K562 (cell line): ENCODE measurements around the gene NMRAL1. TPM values are rescaled to one million over a fixed set of nuclear protein-coding genes. Genes with fewer than 3 reads are reported as not detected.
A peak's percentile ranks its signal among the peaks of the same experiment; 100 is the strongest.

ENCODE experiments used
- ATAC-seq: fragments of 200-7000 bp; cut with Tn5 transposase; 3 replicates; pipeline ENCODE4 v1.9.1; 2020; ENCODE audit warnings: moderate library complexity
- BruUV-seq: library from RNA; stranded (reverse); fragments of 400-500 nt; replicated peaks from 2 replicates; lab custom pipeline; 2021; lab: Mats Ljungman, UMichigan
- CTCF ChIA-PET: fragments of 300-600 bp; formaldehyde crosslinking; extraction: SDS; loops from one replicate; lab custom pipeline; 2021; ENCODE audit warnings: low intra/inter-chr PET ratio; lab: Yijun Ruan, JAX
- POLR2A ChIA-PET: fragments of 300-600, 350-650 bp; sonication (Branson Sonifier 250); formaldehyde crosslinking; extraction: SDS; loops from one replicate; lab custom pipeline; 2021; ENCODE audit warnings: antibody characterized with exemption, inconsistent platforms; lab: Yijun Ruan, JAX
- DNase-seq, 4 experiments: peaks; one replicate each; pipeline versions ENCODE4 v3.0.0 to v3.0.0-alpha.2; 2011 to 2018; ENCODE audit warnings: low spot score in 3 of 4, mixed read lengths in 3 of 4; ENCODE audit errors: extremely low read depth in 1 of 4
- FAIRE-seq: peaks from 2 replicates; lab custom pipeline; 2011; peaks lifted over from hg19 to GRCh38; lab: Jason Lieb, UNC
- H2AFZ ChIP-seq: 2 replicates; pipeline ENCODE4 v1.6.0; 2011; ENCODE audit warnings: low read depth, low read length, control low read depth, inconsistent platforms
- H3K27ac ChIP-seq: fragments of 200-600 bp; 3 replicates; pipeline ENCODE4 v1.8.0; 2011; ENCODE audit warnings: low read depth, mild to moderate bottlenecking, control low read depth, inconsistent platforms, low read length, moderate library complexity, mixed read lengths; ENCODE audit errors: extremely low read depth
- H3K27me3 ChIP-seq, 2 experiments: fragments of 300-600 bp in 1 of 2; 2 replicates in 1 of 2; 3 replicates in 1 of 2; pipeline versions ENCODE4 v1.6.0 to v1.8.0; 2011; ENCODE audit warnings: inconsistent platforms in 2 of 2, low read length in 2 of 2, mild to moderate bottlenecking in 1 of 2, mixed read lengths in 1 of 2, moderate library complexity in 1 of 2; ENCODE audit not compliant: control insufficient read depth in 2 of 2, insufficient read depth in 2 of 2
- H3K36me3 ChIP-seq: fragments of 300-600 bp; 3 replicates; pipeline ENCODE4 v1.8.0; 2011; ENCODE audit warnings: mild to moderate bottlenecking, low read length, inconsistent platforms; ENCODE audit not compliant: control insufficient read depth, insufficient read depth
- H3K4me1 ChIP-seq, 2 experiments: fragments of 200-600 bp in 1 of 2; replicated peaks in 1 of 2; 2 replicates in 1 of 2; 3 replicates in 1 of 2; pipeline versions ENCODE4 v1.5.1 to v1.8.0; 2011; ENCODE audit warnings: inconsistent platforms in 2 of 2, low read length in 2 of 2, mild to moderate bottlenecking in 1 of 2, mixed read lengths in 1 of 2, moderate library complexity in 1 of 2; ENCODE audit not compliant: control insufficient read depth in 2 of 2, insufficient read depth in 2 of 2
- H3K4me2 ChIP-seq: 2 replicates; pipeline ENCODE4 v1.6.1; 2011; ENCODE audit warnings: low read length, control low read depth, inconsistent platforms, mixed read lengths; ENCODE audit not compliant: insufficient read depth
- H3K4me3 ChIP-seq: fragments of 200-600 bp; sonication (generic), shearing (Covaris generic); 2 replicates; pipeline ENCODE4 v1.5.1; 2016; ENCODE audit warnings: control low read depth, inconsistent platforms
- H3K79me2 ChIP-seq: fragments of 200-600 bp; 3 replicates; pipeline ENCODE4 v1.8.0; 2011; ENCODE audit warnings: low read length, inconsistent platforms; ENCODE audit not compliant: control insufficient read depth, insufficient read depth
- H3K9ac ChIP-seq, 2 experiments: 2 replicates each; pipeline versions ENCODE4 v1.6.0 to v1.6.1; 2011; ENCODE audit warnings: low read depth in 2 of 2, low read length in 2 of 2, control low read depth in 1 of 2, inconsistent platforms in 1 of 2, mild to moderate bottlenecking in 1 of 2, mixed read lengths in 1 of 2; ENCODE audit not compliant: insufficient read depth in 1 of 2
- H3K9me1 ChIP-seq: one replicate; pipeline ENCODE4 v1.6.0; 2011; ENCODE audit warnings: inconsistent platforms, mild to moderate bottlenecking, low read length, moderate library complexity; ENCODE audit not compliant: control insufficient read depth, insufficient read depth
- H3K9me3 ChIP-seq: replicated peaks from 2 replicates; pipeline ENCODE4 v1.5.1; 2011; ENCODE audit warnings: low read depth, low read length, inconsistent platforms; ENCODE audit not compliant: control insufficient read depth, insufficient read depth
- H4K20me1 ChIP-seq: replicated peaks from 2 replicates; pipeline ENCODE4 v1.6.1; 2011; ENCODE audit warnings: low read length, inconsistent platforms, mixed read lengths; ENCODE audit not compliant: control insufficient read depth, insufficient read depth
- DACH1 ChIP-seq: fragments of 450-650 bp; IDR thresholded peaks from 2 replicates; pipeline ENCODE4 v1.6.1; 2018; ENCODE audit not compliant: partially characterized antibody
- RBM22 ChIP-seq: fragments of 200-400 bp; formaldehyde crosslinking; IDR thresholded peaks from 2 replicates; pipeline ENCODE4 v1.6.1; 2018; ENCODE audit warnings: low read length, low read depth; ENCODE audit not compliant: poor library complexity, severe bottlenecking
- RFX7 ChIP-seq: fragments of 250-450 bp; sonication (Bioruptor Pico); IDR thresholded peaks from 2 replicates; pipeline ENCODE4 v1.5.1; 2021; ENCODE audit warnings: mild to moderate bottlenecking
- ZBTB8A ChIP-seq: fragments of 450-650 bp; IDR thresholded peaks from 2 replicates; pipeline ENCODE4 v1.6.1; 2018; ENCODE audit warnings: mild to moderate bottlenecking, moderate library complexity; ENCODE audit not compliant: partially characterized antibody
- ZC3H4 ChIP-seq: sonication (generic); formaldehyde crosslinking; IDR thresholded peaks from 2 replicates; pipeline ENCODE4 v1.9.0; 2021; ENCODE audit warnings: missing genetic modification reagents, borderline replicate concordance
- WGBS: fragments of 100-300 bp; shearing (Covaris generic); methylation state at CpG from one replicate; pipeline ENCODE4 v1.1.6; 2016; ENCODE audit warnings: low coverage, mixed read lengths; ENCODE audit not compliant: insufficient coverage; ENCODE audit errors: missing lambda C conversion rate; 5-methylcytosine and 5-hydroxymethylcytosine counted together
- in situ Hi-C: fragments of 300-500 bp; cut with MboI; formaldehyde crosslinking; loops from 4 replicates; pipeline ENCODE4 v1.15.0; 2018; ENCODE audit warnings: inconsistent platforms, mixed read lengths
- intact Hi-C: fragments of 100-400 bp; cut with micrococcal nuclease; formaldehyde crosslinking; loops from 2 replicates; pipeline ENCODE4 v1.14.2; 2022
- polyA plus RNA-seq, 8 experiments: library from polyadenylated mRNA; depleted of rRNA in 4 of 8; stranded (reverse) in 5 of 8; unstranded in 3 of 8; fragments of >200 nt; fragmentation: Nextera tagmentation in 2 of 8; fragmentation: Illumina TruSeq in 1 of 8; extraction: Ambion mirVana in 2 of 8; extraction: Trizol in 1 of 8; gene quantifications; 2 replicates each; pipeline versions ENCODE4 v1.2.1 to v1.2.3, GENCODE V29; 2011 to 2014; ENCODE audit warnings: inconsistent platforms in 1 of 8, missing spikeins in 1 of 8
- total RNA-seq, 7 experiments: library from RNA; depleted of rRNA in 6 of 7; stranded (reverse); fragments of >200 nt in 6 of 7; fragmentation: Illumina TruSeq in 2 of 7; extraction: Trizol in 2 of 7; gene quantifications; 2 replicates each; pipeline versions ENCODE4 v1.2.1 to v1.2.3, GENCODE V29; 2011 to 2021; ENCODE audit warnings: low replicate concordance in 1 of 7
- TF ChIP-seq, protein P1 (sequence below): IDR thresholded peaks from 2 replicates; pipeline ENCODE4 v1.6.1; 2011; ENCODE audit not compliant: insufficient read length; ENCODE audit errors: extremely low read depth
- TF ChIP-seq, protein P2 (sequence below), 2 experiments: fragments of 450-650 bp in 1 of 2; IDR thresholded peaks; 2 replicates each; pipeline ENCODE4 v1.6.1; 2011 to 2017; ENCODE audit warnings: low read depth in 2 of 2, antibody characterized with exemption in 1 of 2, borderline replicate concordance in 1 of 2, low read length in 1 of 2, mild to moderate bottlenecking in 1 of 2, mixed read lengths in 1 of 2; ENCODE audit not compliant: control insufficient read depth in 1 of 2
- TF ChIP-seq, protein P3 (sequence below): fragments of 450-650 bp; IDR thresholded peaks from 2 replicates; pipeline ENCODE4 v1.6.1; 2016; ENCODE audit warnings: low read depth

The NMRAL1 gene
- total and polyA plus RNA-seq, 9 of the 15 experiments (the other 6 are each of a cell fraction or from before 2014, with no cell fraction given), result 6.3 to 116 (median 63.2) TPM

DNA sequence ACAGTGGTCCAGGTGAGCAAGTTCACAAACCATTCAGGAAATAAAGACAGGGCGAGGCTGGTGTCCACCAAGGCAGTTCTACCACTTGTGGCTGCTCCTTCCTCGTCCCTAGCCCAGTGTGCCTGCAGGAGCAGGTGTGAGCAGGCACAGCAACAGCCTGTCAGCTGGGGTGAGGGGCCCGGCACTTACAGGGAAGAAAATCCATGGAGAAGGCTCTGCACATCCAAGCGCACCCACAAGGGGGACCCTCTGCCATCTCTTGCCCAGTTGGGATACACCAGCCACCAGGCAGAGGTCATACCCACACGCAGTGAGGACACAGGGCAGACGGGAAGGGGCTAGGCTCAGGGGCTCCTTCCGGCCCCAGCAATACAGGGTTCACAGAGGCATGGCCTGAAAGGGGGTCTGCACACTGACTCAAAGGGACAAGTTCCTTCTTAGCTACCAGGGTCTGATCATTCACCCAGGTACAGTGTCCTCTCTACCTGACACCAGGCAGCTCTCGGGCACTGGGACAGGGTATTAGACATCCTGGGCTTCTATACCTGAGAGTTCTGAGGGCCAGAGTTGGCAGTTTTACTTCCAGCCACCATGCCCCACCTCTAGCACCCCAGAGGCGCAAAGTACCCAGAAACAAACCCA lies 37.1 kb upstream of the NMRAL1 start:
- CTCF ChIA-PET, result no interaction called here
- H3K79me2 ChIP-seq, result no peaks in the 10 kb centered on the region
- POLR2A ChIA-PET, result interaction anchor here (0.9 to 1.4 kb wide), 3 partner anchors 11 to 74 kb away, joined by 3 to 5 read pairs (median 3); no protein-coding TSS in a partner anchor
- peaks cover 0 to 14% of the 10 kb centered on the region in 2 experiments; a peak in 2 of 5 replicates for H3K4me1 ChIP-seq
- ATAC-seq (peak; percentile 82), DNase-seq (peak; percentile 43 to 57 (median 48)), FAIRE-seq (peak; percentile 19)
- H4K20me1 ChIP-seq, result 0 out of 2 replicates have a peak, but pooled peaks cover 3% of the 10 kb centered on the region
- H3K27ac ChIP-seq, result no peak overlapping the region
- WGBS, result 81% methylated on average over 8 of the region's 9 CpGs
- H2AFZ ChIP-seq, result no peak overlapping the region
- H3K36me3 ChIP-seq, result peaks cover 64% of the 10 kb centered on the region; the same call in 2 of the 3 replicates
- intact Hi-C loops (no loop called here), in situ Hi-C loops (loop anchor here (10.0 kb wide), 1 partner anchor 443 kb away; the partner anchor contains the start of gene SEC14L5)
- 0 out of 4 replicates have a peak overlapping the region, but pooled peaks of 1 of the 2 experiments have one; percentile 15 for H3K9ac ChIP-seq
- no peaks in the 10 kb centered on the region for H3K9me1 ChIP-seq
- BruUV-seq, result no TSS peak
- no peak overlapping the region for H3K4me3 ChIP-seq
- H3K9me3 ChIP-seq, result no peaks in the 10 kb centered on the region
- no peak overlapping the region for H3K4me2 ChIP-seq
- no peaks in the 10 kb centered on the region for H3K27me3 ChIP-seq
- no peak for TF ChIP-seq ZBTB8A
- TF ChIP-seq, protein P1, sequence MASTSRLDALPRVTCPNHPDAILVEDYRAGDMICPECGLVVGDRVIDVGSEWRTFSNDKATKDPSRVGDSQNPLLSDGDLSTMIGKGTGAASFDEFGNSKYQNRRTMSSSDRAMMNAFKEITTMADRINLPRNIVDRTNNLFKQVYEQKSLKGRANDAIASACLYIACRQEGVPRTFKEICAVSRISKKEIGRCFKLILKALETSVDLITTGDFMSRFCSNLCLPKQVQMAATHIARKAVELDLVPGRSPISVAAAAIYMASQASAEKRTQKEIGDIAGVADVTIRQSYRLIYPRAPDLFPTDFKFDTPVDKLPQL, result no peak
- TF ChIP-seq RFX7, result no peak
- TF ChIP-seq DACH1, result no peak
- TF ChIP-seq, protein P2, sequence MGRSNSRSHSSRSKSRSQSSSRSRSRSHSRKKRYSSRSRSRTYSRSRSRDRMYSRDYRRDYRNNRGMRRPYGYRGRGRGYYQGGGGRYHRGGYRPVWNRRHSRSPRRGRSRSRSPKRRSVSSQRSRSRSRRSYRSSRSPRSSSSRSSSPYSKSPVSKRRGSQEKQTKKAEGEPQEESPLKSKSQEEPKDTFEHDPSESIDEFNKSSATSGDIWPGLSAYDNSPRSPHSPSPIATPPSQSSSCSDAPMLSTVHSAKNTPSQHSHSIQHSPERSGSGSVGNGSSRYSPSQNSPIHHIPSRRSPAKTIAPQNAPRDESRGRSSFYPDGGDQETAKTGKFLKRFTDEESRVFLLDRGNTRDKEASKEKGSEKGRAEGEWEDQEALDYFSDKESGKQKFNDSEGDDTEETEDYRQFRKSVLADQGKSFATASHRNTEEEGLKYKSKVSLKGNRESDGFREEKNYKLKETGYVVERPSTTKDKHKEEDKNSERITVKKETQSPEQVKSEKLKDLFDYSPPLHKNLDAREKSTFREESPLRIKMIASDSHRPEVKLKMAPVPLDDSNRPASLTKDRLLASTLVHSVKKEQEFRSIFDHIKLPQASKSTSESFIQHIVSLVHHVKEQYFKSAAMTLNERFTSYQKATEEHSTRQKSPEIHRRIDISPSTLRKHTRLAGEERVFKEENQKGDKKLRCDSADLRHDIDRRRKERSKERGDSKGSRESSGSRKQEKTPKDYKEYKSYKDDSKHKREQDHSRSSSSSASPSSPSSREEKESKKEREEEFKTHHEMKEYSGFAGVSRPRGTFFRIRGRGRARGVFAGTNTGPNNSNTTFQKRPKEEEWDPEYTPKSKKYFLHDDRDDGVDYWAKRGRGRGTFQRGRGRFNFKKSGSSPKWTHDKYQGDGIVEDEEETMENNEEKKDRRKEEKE (IDR thresholded peaks at IDR 0.05; ENCODE audit: borderline replicate concordance in 1 of 2, control insufficient read depth in 1 of 2, low read depth in 2 of 2, low read length in 1 of 2), result no peak
- TF ChIP-seq ZC3H4 (CRISPR knock-in tag), result no peak
- TF ChIP-seq, protein P3, sequence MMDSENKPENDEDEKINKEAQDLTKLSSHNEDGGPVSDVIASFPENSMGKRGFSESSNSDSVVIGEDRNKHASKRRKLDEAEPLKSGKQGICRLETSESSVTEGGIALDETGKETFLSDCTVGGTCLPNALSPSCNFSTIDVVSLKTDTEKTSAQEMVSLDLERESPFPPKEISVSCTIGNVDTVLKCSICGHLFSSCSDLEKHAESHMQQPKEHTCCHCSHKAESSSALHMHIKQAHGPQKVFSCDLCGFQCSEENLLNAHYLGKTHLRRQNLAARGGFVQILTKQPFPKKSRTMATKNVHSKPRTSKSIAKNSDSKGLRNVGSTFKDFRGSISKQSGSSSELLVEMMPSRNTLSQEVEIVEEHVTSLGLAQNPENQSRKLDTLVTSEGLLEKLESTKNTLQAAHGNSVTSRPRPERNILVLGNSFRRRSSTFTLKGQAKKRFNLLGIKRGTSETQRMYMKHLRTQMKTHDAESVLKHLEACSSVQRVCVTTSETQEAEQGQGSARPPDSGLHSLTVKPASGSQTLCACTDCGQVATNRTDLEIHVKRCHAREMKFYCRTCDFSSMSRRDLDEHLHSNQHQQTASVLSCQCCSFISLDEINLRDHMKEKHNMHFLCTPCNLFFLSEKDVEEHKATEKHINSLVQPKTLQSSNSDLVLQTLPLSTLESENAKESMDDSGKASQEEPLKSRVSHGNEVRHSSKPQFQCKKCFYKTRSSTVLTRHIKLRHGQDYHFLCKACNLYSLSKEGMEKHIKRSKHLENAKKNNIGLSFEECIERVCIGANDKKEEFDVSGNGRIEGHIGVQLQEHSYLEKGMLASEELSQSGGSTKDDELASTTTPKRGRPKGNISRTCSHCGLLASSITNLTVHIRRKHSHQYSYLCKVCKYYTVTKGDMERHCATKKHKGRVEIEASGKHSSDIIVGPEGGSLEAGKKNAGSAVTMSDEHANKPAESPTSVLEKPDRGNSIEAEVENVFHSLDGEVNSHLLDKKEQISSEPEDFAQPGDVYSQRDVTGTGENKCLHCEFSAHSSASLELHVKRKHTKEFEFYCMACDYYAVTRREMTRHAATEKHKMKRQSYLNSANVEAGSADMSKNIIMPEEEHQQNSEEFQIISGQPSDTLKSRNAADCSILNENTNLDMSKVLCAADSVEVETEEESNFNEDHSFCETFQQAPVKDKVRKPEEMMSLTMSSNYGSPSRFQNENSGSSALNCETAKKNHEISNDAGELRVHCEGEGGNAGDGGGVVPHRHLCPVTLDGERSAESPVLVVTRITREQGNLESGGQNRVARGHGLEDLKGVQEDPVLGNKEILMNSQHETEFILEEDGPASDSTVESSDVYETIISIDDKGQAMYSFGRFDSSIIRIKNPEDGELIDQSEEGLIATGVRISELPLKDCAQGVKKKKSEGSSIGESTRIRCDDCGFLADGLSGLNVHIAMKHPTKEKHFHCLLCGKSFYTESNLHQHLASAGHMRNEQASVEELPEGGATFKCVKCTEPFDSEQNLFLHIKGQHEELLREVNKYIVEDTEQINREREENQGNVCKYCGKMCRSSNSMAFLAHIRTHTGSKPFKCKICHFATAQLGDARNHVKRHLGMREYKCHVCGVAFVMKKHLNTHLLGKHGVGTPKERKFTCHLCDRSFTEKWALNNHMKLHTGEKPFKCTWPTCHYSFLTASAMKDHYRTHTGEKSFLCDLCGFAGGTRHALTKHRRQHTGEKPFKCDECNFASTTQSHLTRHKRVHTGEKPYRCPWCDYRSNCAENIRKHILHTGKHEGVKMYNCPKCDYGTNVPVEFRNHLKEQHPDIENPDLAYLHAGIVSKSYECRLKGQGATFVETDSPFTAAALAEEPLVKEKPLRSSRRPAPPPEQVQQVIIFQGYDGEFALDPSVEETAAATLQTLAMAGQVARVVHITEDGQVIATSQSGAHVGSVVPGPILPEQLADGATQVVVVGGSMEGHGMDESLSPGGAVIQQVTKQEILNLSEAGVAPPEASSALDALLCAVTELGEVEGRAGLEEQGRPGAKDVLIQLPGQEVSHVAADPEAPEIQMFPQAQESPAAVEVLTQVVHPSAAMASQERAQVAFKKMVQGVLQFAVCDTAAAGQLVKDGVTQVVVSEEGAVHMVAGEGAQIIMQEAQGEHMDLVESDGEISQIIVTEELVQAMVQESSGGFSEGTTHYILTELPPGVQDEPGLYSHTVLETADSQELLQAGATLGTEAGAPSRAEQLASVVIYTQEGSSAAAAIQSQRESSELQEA, result no peak
- TF ChIP-seq RBM22, result no peak
